Lower leg skin (tissue), 4 donors: ENCODE data around the gene RAD51B. TPM values are rescaled to one million over a fixed set of nuclear protein-coding genes. Genes with fewer than 3 reads are reported as not detected.

Experiments
- DNase-seq, 2 donors: peaks; one replicate each; pipeline ENCODE4 v3.0.0-alpha.2; 2019; ENCODE audit warnings: low spot score in 2 of 2
- H3K4me3 ChIP-seq: fragments of 200-600 bp; sonication (generic); 2 replicates; pipeline ENCODE4 v1.5.1; 2017; ENCODE audit warnings: mild to moderate bottlenecking, low read depth; ENCODE audit not compliant: poor library complexity, severe bottlenecking
- CTCF ChIP-seq, 3 donors: fragments of 450-650 bp; IDR thresholded peaks; one replicate each; pipeline ENCODE4 v1.5.1; 2016; ENCODE audit warnings: antibody characterized with exemption in 3 of 3, mild to moderate bottlenecking in 3 of 3, moderate library complexity in 2 of 3
- POLR2A ChIP-seq, 2 donors: fragments of 450-650 bp; IDR thresholded peaks; one replicate each; pipeline ENCODE4 v1.6.1; 2016 to 2017; ENCODE audit warnings: antibody characterized with exemption in 2 of 2, mild to moderate bottlenecking in 1 of 2, moderate library complexity in 1 of 2
- WGBS, 2 donors: methylation state at CpG; one replicate each; pipeline ENCODE4 v1.1.5; 2018; 5-methylcytosine and 5-hydroxymethylcytosine counted together
- intact Hi-C: fragments of 100-400 bp; cut with DNase I; formaldehyde crosslinking; loops from one replicate; pipeline ENCODE4 v1.15.0; 2023; ENCODE audit warnings: low total_unique reads
- total RNA-seq, 4 donors: library from RNA; depleted of rRNA; stranded (reverse); fragments of >200 nt; gene quantifications; one replicate each; pipeline ENCODE4 v1.1.0, GENCODE V29; 2016

The RAD51B gene
- total RNA-seq, 4 donors from 2014 or later: 6.1 to 27.2 (median 13.6) TPM

DNA sequence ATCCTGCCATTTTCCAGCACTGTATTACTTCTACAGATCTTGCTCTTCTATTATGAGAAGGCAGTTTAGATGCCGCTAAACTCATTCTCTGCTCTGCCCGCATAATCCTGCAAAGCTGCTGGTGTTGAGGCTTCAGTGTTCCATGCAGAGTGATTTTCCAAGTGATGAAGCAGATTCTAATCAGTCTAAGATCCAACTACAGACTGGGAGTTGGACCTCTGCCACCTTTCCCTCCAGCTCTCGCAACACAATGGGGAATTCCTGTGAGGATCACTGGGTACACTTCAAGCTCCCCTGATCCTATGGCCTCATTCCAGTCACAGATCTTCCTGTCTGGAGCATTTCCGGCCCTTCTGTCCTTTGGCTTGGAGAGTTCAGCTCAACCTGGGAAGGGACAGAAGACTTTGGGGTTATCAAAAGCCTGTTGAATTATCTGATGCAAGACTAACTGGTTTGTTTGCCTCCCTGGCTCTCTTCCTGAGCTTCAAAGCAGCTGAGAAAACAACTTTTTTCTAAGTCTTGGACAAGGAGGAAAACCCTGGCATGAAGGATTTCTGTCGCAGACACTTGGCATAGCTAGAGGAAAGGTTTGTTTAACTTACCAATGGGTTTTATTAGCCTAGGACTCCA lies 639.4 kb downstream of the RAD51B start:
- intact Hi-C loops: loop anchor here (10.0 kb wide), 1 partner anchor 326 kb away; no protein-coding TSS in a partner anchor
- no peak overlapping the region for H3K4me3 ChIP-seq
- DNase-seq: no peak
- TF ChIP-seq POLR2A (IDR thresholded peaks at IDR 0.05) (no peak), CTCF (IDR thresholded peaks at IDR 0.05) (peak in 1 of 3 donors; percentile 95)
- 11 to 14% methylated on average over 5 of the region's 5 CpGs for WGBS, 2 donors

DNA sequence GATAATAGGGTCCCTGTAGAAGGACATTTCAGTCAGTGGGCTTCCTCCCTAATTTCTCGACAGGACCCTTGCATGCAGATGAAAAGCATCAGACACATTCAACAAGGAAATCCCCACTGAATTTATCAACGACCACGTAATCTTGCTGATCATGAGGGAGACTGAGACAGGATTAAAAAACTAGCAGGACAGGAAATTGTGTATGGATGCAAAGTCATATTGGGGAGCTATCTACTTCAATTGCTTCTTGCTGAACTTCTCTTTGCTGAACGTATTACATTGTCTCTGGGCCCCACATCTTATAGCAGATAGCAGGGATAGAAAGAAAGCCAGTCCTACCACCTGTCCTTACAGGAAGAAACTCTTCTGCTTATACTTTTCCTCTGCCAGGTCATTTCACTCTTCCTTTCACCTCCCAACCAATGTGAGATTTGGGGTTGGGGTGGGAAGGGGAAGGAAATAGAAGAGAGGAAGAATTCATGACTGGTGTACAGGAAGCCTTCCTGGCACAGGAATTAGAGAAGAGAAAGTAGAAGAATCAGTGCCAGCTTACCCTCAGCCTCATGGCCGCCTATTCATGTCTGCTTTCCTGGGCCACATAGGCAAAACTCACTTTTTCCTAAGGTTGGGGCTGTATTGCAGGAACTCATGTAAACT lies 640.0 kb downstream of the RAD51B start:
- TF ChIP-seq POLR2A (IDR thresholded peaks at IDR 0.05) (no peak), CTCF (IDR thresholded peaks at IDR 0.05) (no peak)
- intact Hi-C loops: loop anchor here (10.0 kb wide), 2 partner anchors 65 to 325 kb away; no protein-coding TSS in a partner anchor
- no peak for DNase-seq
- H3K4me3 ChIP-seq: no peak overlapping the region
- 42 to 44% methylated on average over 5 of the region's 5 CpGs for WGBS, 2 donors

GRCh38 chr14:68460541-68460940 lies 641.0 kb downstream of the RAD51B start:
- no peak for TF ChIP-seq POLR2A (IDR thresholded peaks at IDR 0.05)
- WGBS, 2 donors: 65 to 70% methylated on average over 1 of the region's 1 CpG
- DNase-seq: peak in 1 of 2 donors; percentile 75
- intact Hi-C loops: loop anchor here (10.0 kb wide), 1 partner anchor 66 kb away; no protein-coding TSS in a partner anchor
- no peak overlapping the region for H3K4me3 ChIP-seq

- DNase-seq: no peak
- WGBS, 2 donors: 90 to 96% methylated on average over 4 of the region's 4 CpGs
- TF ChIP-seq POLR2A (IDR thresholded peaks at IDR 0.05) (no peak), CTCF (IDR thresholded peaks at IDR 0.05) (no peak)
These were observed 641.5 kb downstream of the RAD51B start for GRCh38 chr14:68461086-68461485.

GRCh38 chr14:68462683-68463082 lies 643.1 kb downstream of the RAD51B start:
- no peak for DNase-seq
- intact Hi-C loops: loop anchor here (10.0 kb wide), 1 partner anchor 68 kb away; no protein-coding TSS in a partner anchor
- TF ChIP-seq POLR2A (IDR thresholded peaks at IDR 0.05) (no peak), CTCF (IDR thresholded peaks at IDR 0.05) (no peak)
- WGBS, 2 donors: 87 to 90% methylated on average over 1 of the region's 1 CpG
- H3K4me3 ChIP-seq: no peak overlapping the region

More at GRCh38 chr14:68461086-68461485, 641.5 kb downstream of the RAD51B start:
- intact Hi-C loops: loop anchor here (10.0 kb wide), 1 partner anchor 66 kb away; no protein-coding TSS in a partner anchor
- H3K4me3 ChIP-seq: no peak overlapping the region

DNA sequence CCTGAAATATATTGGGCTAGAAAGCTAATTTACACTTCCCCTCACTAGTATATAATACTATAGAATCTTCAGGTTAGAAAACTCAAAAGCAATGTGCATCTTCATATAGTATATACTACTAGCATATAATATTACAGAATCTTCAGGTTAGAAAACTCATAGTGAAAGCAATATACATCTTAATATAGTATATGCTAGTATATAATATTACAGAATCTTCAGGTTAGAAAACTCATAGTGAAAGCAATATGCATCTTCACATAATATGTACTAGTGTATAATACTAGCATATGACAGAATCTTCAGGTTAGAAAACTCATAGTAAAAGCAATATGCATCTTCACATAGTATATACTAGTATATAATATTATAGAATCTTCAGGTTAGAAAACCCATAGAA lies 643.7 kb downstream of the RAD51B start:
- no peak for DNase-seq
- H3K4me3 ChIP-seq: no peak overlapping the region
- intact Hi-C loops: loop anchor here (10.0 kb wide), 1 partner anchor 68 kb away; no protein-coding TSS in a partner anchor
- TF ChIP-seq POLR2A (IDR thresholded peaks at IDR 0.05) (no peak), CTCF (IDR thresholded peaks at IDR 0.05) (no peak)
